Transverse colon (tissue), 3 donors: ENCODE measurements around the gene LYZL2.

Experiments
- CTCF ChIP-seq, 5 experiments: fragments of 200-600 bp in 3 of 5; fragments of 450-650 bp in 2 of 5; sonication (generic) in 3 of 5; IDR thresholded peaks; 1 replicate in 2 of 5; 2 replicates in 3 of 5; pipeline ENCODE4 v1.5.1; 2016 to 2017; ENCODE audit warnings: antibody characterized with exemption in 5 of 5, inconsistent platforms in 3 of 5, mild to moderate bottlenecking in 2 of 5, moderate library complexity in 1 of 5
- POLR2A ChIP-seq: fragments of 450-650 bp; IDR thresholded peaks from one replicate; pipeline ENCODE4 v1.6.1; 2016; ENCODE audit warnings: antibody characterized with exemption, mild to moderate bottlenecking, moderate library complexity

- no peak for TF ChIP-seq CTCF (IDR thresholded peaks at IDR 0.05)
- no peak for TF ChIP-seq POLR2A
These were observed at the start of gene LYZL2 for GRCh38 chr10:30629653-30630052.
